ENCODE results near the gene FLYWCH1.
A peak's percentile ranks its signal among the peaks of the same experiment; 100 is the strongest.

FLYWCH1 gene

DNA sequence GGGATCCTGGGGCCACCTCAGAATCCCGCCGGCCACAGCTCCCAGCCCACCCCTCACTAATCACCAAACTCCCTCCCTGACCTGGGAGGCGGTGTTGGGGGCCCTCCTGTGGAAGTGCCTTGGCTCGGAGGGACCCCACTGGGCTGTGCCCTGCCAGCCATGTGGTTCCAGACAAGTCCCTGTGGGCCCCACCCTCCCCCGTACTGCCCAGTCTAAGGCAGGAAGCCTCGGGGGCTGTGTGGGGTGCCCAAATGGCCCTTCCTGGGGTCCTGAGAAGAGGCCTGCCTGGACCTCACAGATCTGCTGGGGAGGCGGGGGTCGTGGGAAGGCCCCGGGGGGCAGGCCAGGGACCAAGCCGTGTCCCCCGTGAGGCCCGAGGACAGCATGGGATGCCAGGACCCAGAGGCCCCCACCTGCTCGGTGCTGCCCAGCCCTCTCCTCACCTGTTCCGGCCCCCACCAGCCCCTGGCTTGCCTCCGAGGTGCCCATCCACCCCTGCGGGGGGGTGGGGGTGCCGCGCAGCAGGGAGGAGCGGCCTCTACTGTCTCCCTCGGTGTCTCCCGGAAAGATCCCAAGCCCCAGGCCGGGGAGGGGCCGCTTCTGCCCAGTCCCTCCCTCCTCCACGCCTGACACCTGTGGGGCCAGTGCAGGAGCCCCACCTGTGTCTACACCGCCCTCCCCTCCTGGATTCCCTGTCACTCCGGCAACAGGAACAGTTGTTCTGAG, 43.1 kb downstream of the FLYWCH1 start:
- DNase-seq: no peak

DNA sequence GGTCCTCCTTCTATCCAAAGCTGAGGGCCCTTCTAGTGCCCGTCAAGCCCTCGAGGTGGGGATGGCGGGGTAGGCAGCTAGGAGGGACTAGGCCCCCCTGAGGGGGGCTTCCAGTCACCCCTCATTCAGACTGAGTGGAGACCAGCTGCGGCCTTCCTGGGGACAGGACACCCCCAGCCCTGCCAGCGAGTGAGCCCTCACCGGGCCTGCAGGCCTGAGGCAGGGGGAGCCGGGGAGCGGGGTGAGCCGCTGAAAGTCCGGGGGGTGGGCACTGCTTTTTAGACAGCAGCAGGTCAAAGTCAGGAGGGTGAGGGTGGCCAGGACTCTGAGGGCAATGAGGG, 43.7 kb downstream of the FLYWCH1 start:
- no peak for DNase-seq

DNA sequence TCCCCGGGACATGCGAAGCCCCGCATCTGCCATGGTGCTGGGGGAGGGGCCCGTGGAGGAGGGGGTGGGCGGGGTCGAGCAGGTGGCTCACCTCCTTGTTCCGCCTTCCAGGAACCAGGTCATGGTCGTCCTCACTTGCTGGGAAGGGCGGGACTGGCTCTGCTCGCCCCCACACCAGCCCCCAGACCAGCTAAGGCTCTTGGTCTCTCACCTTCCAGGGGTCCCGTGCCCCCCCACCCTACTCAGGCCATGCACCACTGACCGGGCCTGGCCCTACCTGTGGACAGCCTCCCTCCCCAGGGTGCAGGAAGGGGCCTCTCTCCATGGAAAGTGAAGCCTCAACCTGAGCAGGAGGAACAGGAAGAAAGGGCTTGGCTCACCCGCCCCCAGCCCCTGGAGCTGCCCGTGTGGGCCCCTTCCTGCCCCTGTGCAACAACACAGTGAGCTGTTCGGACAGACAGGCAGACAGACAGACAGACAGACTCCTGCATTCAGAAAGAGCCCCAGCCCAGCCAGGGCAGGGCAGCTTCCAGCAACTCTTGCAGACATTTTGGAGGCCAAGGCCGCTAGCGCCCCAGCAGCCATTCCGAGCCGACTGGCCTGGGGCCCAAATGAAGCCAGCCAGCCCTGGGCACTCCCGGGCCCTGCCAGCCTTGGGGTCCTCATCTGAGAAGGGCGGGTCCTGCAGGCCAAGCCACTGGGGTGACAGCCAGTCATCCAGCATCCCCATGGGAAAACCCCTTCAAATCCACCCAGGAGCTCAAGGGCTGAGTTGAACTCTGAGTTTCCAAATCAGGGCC, 44.2 kb downstream of the FLYWCH1 start:
- DNase-seq: no peak

DNA sequence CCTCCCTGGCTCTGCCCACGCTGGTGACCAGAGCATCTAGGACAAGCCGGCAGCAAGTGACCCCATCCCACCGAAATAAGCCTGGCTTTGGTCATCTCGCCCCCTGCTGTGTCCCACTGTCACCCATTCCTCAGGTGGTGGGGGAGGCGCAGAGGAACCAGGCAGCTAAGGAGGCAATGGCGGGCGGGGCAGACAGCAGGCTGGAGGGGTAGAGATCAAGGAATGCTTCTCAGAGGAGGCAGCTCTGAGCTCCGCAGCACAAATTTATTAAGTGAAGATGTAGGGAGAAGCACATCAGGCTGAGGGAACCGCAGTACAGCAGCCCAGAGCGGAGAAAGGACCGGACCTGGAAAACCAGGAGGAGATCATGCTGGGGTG, 44.8 kb downstream of the FLYWCH1 start:
- DNase-seq: no peak

DNA sequence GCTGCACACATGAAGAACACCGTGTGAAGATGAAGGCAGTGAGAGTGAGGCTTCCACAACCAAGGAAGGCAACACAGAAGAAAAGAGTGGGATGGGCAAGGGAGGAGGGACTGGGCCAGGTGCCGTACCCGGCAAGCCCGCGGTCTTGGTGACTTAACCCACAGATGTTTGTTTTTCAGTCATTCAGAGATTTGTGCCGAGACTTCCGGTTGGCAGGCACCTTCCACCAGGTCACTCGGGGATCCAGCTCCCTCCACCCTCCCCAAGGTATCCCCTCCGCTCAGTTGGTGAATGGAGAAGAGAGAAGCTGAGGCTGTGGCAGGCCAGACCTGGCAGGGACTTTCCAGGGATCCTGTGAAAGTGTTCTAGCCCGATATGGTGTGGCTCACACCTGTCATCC, 47.5 kb downstream of the FLYWCH1 start:
- no peak for DNase-seq

DNA sequence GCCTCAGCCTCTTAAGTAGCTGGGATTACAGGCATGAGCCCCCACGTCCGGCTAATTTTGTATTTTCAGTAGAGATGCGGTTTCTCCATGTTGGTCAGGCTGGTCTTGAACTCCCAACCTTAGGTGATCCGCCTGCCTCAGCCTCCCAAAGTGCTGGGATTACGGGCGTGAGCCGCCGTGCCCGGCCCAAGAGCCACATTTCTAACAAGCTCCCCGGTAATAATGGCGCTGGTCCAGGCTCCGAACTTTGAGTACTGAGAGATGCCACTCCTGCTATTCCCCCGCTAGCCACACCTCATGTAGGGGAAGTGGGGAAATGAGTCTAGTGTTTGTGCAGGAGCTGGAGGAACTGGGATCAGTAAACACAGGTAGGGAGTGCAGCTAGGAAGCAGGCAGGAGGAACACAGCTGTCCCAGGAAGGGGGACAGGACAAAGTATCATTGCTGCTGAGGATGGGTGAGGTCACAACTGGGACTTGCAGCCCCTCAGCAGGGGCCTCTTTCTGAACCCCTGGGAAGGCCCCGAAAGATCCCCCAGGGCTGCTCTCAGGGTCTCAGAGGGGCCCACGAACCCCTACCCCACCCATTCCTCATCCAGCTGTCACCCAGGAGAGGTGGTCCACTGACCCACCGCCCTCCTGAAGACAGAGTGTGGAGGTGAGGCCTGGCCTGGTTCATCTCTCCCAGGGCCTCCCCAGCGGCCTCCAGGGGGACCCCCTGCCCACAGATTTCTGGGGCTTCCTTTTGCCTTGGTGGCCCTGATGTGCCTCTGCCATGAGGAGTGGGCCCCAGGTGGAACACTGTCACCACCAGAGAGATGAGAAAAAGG, 48.7 kb downstream of the FLYWCH1 start:
- DNase-seq: no peak

DNA sequence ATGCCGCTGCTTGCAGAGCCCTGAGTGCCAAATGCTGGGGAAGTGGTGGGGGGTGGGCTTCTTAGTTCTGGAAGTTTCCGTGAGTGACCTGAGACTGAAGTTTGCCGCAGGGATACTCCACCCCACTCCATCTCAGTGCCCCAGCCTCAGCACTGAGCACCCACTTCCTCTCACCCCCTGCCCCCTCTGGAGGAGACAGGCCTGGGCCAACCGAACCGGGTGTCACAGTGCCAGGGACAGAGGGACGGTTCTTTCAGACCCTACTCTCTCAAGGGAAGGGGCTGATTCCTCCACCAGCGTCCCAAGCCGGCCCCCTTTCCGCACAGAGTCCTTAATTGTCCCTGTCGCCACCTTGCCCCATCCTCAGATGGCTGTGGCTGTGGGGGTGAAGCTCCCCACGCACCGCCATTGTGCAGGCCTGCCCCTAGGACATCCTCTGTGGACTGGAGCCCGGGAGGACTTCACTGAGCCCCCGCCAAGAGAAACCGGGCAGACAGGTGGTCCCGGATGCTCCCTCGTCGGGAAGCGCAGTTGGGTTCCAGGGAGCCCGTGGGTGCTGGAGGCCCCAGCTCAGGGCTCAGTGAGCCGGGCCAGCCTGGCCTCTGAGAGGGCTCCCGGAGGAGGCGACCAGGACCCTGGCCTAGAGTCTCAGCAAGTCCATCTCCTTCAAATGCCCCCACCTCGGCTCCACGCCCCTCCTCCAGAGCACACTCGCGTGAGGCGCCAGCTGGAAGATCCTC, 50.8 kb downstream of the FLYWCH1 start:
- no peak for DNase-seq

DNA sequence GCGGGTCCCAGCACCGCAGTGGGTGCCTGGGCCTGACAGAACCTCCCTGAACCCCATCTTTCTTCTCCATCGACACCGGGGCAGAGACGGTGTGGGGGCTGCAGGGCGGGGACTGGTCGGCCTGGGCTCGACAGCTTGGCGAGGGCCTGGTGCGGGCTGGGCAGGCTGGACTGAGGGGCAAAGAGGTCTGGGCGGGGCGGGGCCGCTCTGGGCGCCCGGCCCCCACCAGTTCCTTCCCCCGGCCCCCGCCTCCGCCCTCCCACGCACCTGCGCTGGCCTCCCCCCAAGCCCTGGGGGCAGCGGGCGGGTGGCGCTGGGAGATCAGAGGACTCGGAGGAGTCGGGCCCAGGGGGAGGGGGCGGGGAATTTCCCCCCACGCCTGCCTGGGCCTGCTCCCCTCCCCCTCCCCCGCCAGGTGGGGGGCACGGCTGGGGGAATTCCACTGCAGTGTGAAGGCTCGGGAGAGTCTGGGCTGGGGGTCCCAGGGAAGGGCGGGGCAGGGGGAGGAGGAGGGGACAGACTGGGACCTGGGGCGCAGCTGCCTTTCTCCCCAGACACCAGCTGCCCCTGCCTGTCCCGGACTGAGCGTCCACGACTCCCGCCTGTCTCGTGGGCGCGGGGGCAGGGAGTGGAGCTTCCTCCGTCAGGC, 51.5 kb downstream of the FLYWCH1 start:
- no peak for DNase-seq

DNA sequence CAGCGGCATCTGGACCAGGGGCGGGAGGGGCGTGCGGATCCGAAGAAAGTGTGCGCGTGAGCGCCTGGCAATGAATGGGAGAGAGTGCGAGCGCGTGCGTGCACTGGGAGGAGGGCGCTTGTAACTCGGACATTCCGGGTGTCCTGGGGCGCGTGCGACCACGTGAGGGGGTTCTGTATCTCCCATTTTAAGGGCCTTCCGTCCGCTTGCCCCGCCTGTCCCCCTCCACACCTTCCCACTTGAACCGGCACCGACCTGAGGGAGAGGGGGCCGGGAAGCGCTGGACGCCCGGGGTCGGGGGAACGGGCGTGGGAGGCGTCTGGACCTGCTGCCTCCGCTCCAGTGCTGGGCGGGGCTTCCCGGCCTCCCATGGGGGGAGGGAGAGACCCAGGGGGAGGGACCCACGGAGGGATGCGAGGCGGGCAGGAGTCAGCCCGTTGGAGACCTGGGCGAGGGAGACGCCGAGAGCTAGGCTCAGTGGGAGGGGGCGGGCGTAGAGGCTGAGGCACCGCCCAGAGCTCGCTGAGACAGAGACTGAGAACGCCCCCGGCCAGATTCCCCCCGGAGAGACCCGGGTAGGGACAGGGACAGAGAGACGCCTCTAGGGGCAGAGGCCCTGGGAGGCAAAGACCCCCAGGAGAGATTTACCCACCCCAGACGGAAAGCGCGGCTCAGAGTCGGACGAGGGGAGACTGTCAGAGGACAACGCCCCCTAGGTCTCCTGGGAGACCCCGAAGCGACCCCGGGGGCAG, 52.2 kb downstream of the FLYWCH1 start, which contains the start of gene KREMEN2:
TSS of gene KREMEN2 (plus strand) at position 553 of the 752 bp plus-strand sequence. CDS start 246 bp downstream, outside the sequence.
- DNase-seq: no peak

DNA sequence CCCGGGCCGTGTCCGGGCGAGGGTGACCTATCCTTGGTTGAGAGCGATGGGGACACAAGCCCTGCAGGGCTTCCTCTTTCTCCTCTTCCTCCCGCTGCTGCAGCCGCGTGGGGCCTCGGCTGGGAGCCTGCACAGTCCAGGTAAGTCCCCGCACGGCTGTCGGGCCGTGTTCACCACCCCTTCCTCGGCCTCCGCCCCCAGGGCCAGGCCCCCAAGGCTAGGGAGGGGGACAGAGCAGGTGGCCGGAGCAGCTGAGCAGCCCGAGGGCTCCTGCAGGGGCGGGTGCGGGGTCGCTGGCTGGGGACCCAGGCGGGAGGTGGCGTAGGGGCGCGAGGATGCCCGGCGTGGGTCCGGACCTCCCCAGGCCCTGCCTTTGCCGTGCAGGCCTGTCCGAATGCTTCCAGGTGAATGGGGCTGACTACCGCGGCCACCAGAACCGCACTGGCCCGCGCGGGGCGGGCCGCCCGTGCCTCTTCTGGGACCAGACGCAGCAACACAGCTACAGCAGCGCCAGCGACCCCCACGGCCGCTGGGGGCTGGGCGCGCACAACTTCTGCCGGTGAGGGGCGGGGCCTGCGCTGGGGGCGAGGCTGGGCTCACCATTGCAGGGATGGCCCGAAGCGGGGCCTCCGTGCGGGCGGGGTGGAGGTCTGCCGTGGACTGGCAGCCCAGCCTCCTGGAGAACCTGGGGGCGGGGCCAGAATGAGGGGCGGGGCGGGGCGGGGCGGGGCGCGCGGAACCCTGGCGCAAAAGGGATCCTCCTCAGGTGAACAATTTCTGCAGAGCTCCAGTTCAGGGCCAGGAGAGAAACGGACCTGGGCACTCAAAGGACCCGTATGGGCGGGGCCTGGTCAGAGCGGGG, 53.0 kb downstream of the FLYWCH1 start:
- peak; percentile 33 for DNase-seq

DNA sequence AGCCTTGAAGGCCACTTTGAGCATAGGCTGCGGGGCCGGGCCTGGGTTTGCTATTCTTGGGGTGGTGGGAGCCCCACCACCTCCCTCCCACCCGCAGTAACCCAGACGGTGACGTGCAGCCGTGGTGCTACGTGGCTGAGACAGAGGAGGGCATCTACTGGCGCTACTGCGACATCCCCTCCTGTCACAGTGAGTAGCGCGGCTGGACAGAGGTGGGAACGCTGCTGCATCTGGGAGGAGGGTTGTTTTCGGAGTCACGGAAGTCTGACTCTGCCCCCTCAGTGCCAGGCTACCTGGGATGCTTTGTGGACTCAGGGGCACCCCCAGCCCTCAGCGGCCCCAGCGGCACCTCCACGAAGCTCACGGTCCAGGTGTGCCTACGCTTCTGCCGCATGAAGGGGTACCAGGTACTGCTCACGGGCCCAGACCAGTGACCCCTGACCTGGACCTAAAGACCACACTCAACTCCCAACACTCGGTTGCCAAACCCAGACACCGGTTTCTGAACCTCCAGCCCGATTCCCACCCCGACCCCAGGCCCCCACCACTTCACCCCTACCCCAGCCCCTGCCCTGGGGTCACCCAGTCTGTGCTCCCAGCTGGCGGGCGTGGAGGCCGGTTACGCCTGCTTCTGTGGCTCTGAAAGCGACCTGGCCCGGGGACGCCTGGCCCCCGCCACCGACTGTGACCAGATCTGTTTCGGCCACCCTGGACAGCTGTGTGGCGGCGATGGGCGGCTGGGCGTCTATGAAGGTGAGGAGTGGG, 54.5 kb downstream of the FLYWCH1 start:
- DNase-seq: no peak

DNA sequence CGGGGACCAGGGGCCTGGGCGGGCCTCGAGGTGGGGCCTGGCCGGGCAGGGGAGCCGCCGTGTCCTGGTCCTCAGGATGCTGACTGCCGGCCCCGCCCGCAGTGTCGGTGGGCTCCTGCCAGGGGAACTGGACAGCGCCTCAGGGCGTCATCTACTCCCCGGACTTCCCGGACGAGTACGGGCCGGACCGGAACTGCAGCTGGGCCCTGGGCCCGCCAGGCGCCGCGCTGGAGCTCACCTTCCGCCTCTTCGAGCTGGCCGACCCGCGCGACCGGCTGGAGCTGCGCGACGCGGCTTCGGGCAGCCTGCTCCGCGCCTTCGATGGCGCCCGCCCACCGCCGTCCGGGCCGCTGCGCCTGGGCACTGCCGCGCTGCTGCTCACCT, 55.1 kb downstream of the FLYWCH1 start:
- DNase-seq: no peak

DNA sequence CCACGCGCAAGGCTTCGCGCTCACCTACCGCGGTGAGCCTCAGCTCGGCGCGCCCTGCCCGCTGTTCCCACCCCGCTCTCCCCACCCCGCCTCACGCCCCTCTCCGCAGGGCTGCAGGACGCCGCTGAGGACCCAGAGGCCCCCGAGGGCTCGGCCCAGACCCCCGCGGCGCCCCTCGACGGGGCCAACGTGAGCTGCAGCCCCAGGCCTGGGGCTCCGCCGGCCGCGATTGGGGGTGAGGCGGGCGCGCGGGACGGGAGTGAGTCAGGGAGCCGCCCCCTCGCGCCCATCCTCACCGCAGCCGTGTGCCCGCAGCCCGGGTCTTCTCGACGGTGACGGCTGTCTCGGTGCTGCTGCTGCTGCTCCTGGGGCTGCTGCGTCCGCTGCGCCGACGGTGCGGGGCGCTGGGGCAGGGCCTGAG, 55.5 kb downstream of the FLYWCH1 start:
- DNase-seq: no peak

DNA sequence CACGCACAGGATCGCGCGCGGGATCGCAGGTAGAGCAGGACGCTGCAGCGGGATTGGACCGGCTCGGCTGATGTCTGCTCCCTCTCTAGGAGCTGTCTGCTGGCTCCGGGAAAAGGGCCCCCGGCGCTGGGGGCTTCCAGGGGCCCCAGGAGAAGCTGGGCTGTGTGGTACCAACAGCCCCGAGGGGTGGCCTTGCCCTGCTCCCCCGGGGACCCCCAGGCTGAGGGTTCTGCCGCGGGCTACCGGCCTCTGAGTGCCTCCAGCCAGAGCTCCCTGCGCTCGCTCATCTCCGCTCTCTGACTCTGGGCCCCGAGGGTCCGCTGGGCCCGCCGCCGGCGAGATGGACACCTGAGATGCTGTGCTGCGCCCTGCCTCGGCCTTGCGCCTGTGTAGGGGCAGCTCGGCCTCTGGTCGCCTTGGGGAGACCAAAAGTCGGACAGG, 56.0 kb downstream of the FLYWCH1 start:
- DNase-seq: no peak

DNA sequence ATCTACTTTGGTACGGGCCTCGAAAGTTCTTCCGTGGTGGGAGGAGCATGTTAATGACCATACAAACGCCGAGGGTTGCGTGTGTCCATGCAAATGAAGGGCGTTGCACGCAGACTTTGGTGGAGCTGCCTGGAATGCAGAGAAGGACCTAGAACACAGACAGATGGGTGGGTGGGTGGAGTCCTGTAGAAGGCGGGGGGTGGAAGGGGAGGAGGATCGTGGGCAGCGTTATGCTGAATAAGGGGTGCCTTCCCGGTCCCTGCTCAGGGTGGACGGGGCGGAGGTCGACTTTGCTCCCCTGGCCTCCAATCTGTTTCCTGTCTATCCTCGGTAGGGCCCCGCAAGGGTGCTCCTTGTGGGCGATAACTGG, 56.6 kb downstream of the FLYWCH1 start:
- no peak for DNase-seq

DNA sequence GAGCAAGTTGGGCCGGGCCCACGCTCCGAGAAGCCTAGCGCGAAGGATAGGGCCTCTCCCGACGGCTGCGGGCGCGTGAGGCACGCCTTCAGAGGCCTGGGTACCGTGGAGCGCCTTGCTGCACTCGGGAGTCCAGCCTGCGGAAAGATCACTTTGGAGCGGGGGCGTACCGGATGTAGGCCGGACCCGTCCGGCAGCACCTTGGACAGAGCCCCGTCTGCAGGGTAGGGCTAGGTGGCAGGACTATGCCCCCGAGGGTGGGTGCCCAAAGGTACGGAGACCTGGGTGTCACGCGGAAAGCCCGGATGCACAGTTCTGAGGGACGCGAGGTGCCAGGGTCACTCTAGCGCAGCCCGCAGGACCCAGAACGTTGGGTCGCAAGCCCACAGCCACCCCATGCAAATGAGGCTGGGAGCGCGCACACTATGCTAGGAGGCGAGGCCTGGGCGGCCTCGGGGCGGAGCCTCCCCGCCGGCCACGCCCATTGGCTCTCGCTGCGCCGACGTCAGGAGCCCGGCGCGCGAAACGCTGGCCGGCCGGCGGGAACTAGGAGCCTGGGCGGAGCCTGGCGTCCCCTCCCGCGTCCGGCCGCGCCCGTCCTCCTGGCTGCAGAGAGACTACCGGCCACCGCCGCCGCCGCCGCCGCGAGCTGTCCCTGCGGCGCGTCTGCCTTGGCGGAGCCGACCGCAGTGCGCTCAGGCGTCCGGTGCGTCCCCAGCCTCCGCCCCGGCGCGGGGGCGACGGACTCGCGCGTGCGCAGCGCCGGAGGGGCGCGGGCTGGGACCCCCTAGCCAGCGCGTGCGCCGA, 57.2 kb downstream of the FLYWCH1 start, which contains the start of gene PAQR4:
TSS of gene PAQR4 (plus strand) at position 611 of the 807 bp plus-strand sequence. CDS start 327 bp downstream, outside the sequence.
- DNase-seq: peak; percentile 58

DNA sequence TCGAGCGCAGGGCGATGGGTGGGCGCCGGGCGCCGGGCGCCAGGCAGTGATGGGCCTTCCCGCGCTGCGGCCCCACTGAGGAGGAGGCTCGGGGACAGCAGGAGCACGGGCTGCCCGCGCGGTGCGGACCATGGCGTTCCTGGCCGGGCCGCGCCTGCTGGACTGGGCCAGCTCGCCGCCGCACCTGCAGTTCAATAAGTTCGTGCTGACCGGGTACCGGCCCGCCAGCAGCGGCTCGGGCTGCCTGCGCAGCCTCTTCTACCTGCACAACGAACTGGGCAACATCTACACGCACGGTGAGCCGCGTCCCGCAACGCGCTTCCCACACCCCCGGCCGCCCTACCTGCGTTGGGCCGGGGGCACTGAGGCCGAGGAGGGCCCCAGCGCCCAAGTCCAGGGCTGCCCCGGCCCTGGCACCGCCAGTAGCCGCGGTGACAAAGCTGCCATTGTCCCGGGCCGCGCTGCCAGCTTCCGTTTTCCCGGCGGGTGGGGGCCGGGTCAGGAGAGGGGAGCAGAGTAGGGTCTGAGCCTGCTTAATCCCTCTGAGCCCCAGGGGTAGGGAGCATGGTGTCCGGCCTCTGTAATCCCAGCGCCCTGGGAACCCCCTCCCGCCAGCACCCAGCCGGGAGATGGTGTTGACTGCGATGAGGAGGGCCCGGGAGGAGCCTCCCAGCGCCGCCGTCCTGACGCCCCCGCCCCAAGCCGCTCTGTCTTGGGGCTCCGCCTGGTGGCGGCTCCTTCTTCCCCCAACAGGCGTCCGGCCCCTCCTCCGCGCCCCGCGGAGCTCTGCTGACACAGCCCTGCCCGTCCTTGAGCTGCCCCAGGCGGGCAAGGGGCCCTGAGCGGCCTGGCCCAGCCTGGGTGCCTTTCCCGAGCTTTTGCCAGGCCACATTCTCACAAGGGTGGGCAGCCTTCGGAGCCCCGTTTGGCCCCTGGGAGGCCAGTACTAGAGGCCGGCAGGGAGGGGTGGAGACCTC, 58.1 kb downstream of the FLYWCH1 start:
- DNase-seq: peak; percentile 43

Data from activated CD4-positive, alpha-beta T cell treated with anti-CD3 and anti-CD28 coated beads for 1 hour (primary cell).